Mesendoderm (in vitro differentiated cells): ENCODE data around the gene SLCO2B1.

Source experiments
- DNase-seq: peaks from one replicate; pipeline ENCODE4 v3.0.0; 2013
- H2AK5ac ChIP-seq: 2 replicates; pipeline ENCODE4 v1.6.1; 2013; ENCODE audit warnings: low read length, inconsistent platforms
- H2BK120ac ChIP-seq: 2 replicates; pipeline ENCODE4 v1.6.1; 2013; ENCODE audit warnings: low read depth, mild to moderate bottlenecking, low read length, moderate library complexity, mixed read lengths
- H2BK15ac ChIP-seq: replicated peaks from 2 replicates; pipeline ENCODE4 v1.6.1; 2013; ENCODE audit warnings: low read depth, mild to moderate bottlenecking, moderate library complexity
- H2BK5ac ChIP-seq: 2 replicates; pipeline ENCODE4 v1.6.1; 2013; ENCODE audit warnings: low read length, inconsistent platforms
- H3K18ac ChIP-seq: 2 replicates; pipeline ENCODE4 v1.6.1; 2013; ENCODE audit warnings: mild to moderate bottlenecking, low read length, mixed read lengths
- H3K23ac ChIP-seq: one replicate; pipeline ENCODE4 v1.6.1; 2013; ENCODE audit warnings: low read length
- H3K27ac ChIP-seq: 2 replicates; pipeline ENCODE4 v1.5.1; 2013; ENCODE audit warnings: low read depth, mild to moderate bottlenecking, inconsistent platforms, low read length, moderate library complexity
- H3K27me3 ChIP-seq: 2 replicates; pipeline ENCODE4 v1.6.1; 2013; ENCODE audit warnings: low read length, control low read depth, mild to moderate bottlenecking, inconsistent platforms; ENCODE audit not compliant: insufficient read depth, poor library complexity
- H3K36me3 ChIP-seq: 2 replicates; pipeline ENCODE4 v1.6.1; 2013; ENCODE audit warnings: low read length, inconsistent platforms; ENCODE audit not compliant: control insufficient read depth, insufficient read depth
- H3K4ac ChIP-seq: one replicate; pipeline ENCODE4 v1.6.1; 2013; ENCODE audit warnings: low read depth, mild to moderate bottlenecking, low read length, moderate library complexity
- H3K4me1 ChIP-seq: 2 replicates; pipeline ENCODE4 v1.6.1; 2013; ENCODE audit warnings: low read depth, low read length, inconsistent platforms; ENCODE audit not compliant: control insufficient read depth
- H3K4me2 ChIP-seq: 2 replicates; pipeline ENCODE4 v1.6.1; 2013; ENCODE audit warnings: low read length
- H3K4me3 ChIP-seq: 2 replicates; pipeline ENCODE4 v1.5.1; 2013; ENCODE audit warnings: mild to moderate bottlenecking, low read length
- H3K56ac ChIP-seq: one replicate; pipeline ENCODE4 v1.6.1; 2013; ENCODE audit warnings: low read length
- H3K79me1 ChIP-seq: 2 replicates; pipeline ENCODE4 v1.6.1; 2013; ENCODE audit warnings: low read length, inconsistent platforms
- H3K79me2 ChIP-seq: 2 replicates; pipeline ENCODE4 v1.6.1; 2013; ENCODE audit warnings: mild to moderate bottlenecking, low read length; ENCODE audit not compliant: control insufficient read depth, insufficient read depth
- H3K9ac ChIP-seq: 2 replicates; pipeline ENCODE4 v1.6.1; 2013; ENCODE audit warnings: low read length, inconsistent platforms
- H4K5ac ChIP-seq: one replicate; pipeline ENCODE4 v1.6.1; 2013; ENCODE audit warnings: low read length
- H4K8ac ChIP-seq: one replicate; pipeline ENCODE4 v1.6.1; 2013; ENCODE audit warnings: low read depth, mild to moderate bottlenecking, control low read depth, low read length, moderate library complexity
- WGBS: extraction: QIAGEN DNeasy Blood & Tissue Kit; methylation state at CpG from one replicate; pipeline ENCODE4 v1.1.7; 2013; ENCODE audit warnings: low lambda C conversion rate, missing lambda C conversion rate; ENCODE audit not compliant: insufficient coverage; ENCODE audit errors: extremely low coverage; 5-methylcytosine and 5-hydroxymethylcytosine counted together

Gene SLCO2B1

DNA sequence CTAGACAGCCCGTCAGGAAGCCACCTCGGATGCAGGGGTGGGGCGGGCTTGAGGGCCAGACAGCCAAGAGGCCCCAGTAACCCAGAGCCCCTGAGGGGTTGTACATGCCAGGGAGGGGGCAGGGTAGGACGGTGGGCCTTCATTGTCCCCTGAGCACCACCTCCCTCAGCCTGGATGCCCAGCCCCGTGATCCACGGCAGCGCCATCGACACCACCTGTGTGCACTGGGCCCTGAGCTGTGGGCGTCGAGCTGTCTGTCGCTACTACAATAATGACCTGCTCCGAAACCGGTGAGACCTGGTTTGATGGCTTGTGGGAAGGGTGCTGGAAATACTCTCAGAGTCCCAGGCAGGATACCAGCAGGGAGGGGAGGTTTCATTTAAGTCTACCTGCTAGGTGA is 52.2 kb downstream of the SLCO2B1 start:
- Histone ChIP-seq H3K4me2 (no peak overlapping the region), H2BK120ac (no peak overlapping the region), H3K79me1 (no peaks in the 10 kb centered on the region), H4K8ac (no peak overlapping the region), H3K9ac (no peak overlapping the region), H3K56ac (no peak overlapping the region), H2AK5ac (no peak overlapping the region), H3K27ac (no peak overlapping the region), H3K18ac (no peak overlapping the region), H3K79me2 (no peaks in the 10 kb centered on the region), H3K27me3 (no peaks in the 10 kb centered on the region), H3K4me1 (peaks cover 11% of the 10 kb centered on the region), H4K5ac (no peak overlapping the region), H3K36me3 (no peaks in the 10 kb centered on the region), H3K4ac (no peak overlapping the region), H3K4me3 (no peak overlapping the region), H2BK15ac (no peak overlapping the region), H2BK5ac (no peak overlapping the region), H3K23ac (no peak overlapping the region)
- no CpG with 5 or more reads among the region's 13 CpGs for WGBS
- DNase-seq, result peak; percentile 16

- no peak overlapping the region for H3K4me3 ChIP-seq
- H3K4ac ChIP-seq, result no peak overlapping the region
- H3K9ac ChIP-seq, result no peak overlapping the region
- no peaks in the 10 kb centered on the region for H3K79me1 ChIP-seq
- no peak overlapping the region for H3K4me2 ChIP-seq
- H3K27ac ChIP-seq, result no peak overlapping the region
- no peaks in the 10 kb centered on the region for H3K79me2 ChIP-seq
- no peak overlapping the region for H4K8ac ChIP-seq
- H4K5ac ChIP-seq, result no peak overlapping the region
- no peak overlapping the region for H3K23ac ChIP-seq
- no peak for DNase-seq
- H3K18ac ChIP-seq, result no peak overlapping the region
- no peaks in the 10 kb centered on the region for H3K27me3 ChIP-seq
- no peak overlapping the region for H2BK120ac ChIP-seq
- no peak overlapping the region for H3K56ac ChIP-seq
- H2AK5ac ChIP-seq, result no peak overlapping the region
- no peak overlapping the region for H2BK5ac ChIP-seq
- no CpG with 5 or more reads among the region's 2 CpGs for WGBS
- no peak overlapping the region for H2BK15ac ChIP-seq
- peaks cover 11% of the 10 kb centered on the region for H3K4me1 ChIP-seq
- H3K36me3 ChIP-seq, result no peaks in the 10 kb centered on the region
These were observed 52.7 kb downstream of the SLCO2B1 start for GRCh38 chr11:75203641-75204011.

GRCh38 chr11:75204012-75204674 is 53.2 kb downstream of the SLCO2B1 start:
- Histone ChIP-seq H3K23ac (no peak overlapping the region), H3K27ac (no peak overlapping the region), H3K18ac (no peak overlapping the region), H3K4me3 (no peak overlapping the region), H3K79me1 (no peaks in the 10 kb centered on the region), H4K5ac (no peak overlapping the region), H3K36me3 (no peaks in the 10 kb centered on the region), H3K4me1 (peaks cover 11% of the 10 kb centered on the region), H2BK5ac (no peak overlapping the region), H3K56ac (no peak overlapping the region), H2BK120ac (no peak overlapping the region), H3K27me3 (no peaks in the 10 kb centered on the region), H3K79me2 (no peaks in the 10 kb centered on the region), H3K4ac (no peak overlapping the region), H3K9ac (no peak overlapping the region), H4K8ac (no peak overlapping the region), H2BK15ac (no peak overlapping the region), H2AK5ac (no peak overlapping the region), H3K4me2 (no peak overlapping the region)
- no CpG with 5 or more reads among the region's 10 CpGs for WGBS
- DNase-seq, result no peak

DNA sequence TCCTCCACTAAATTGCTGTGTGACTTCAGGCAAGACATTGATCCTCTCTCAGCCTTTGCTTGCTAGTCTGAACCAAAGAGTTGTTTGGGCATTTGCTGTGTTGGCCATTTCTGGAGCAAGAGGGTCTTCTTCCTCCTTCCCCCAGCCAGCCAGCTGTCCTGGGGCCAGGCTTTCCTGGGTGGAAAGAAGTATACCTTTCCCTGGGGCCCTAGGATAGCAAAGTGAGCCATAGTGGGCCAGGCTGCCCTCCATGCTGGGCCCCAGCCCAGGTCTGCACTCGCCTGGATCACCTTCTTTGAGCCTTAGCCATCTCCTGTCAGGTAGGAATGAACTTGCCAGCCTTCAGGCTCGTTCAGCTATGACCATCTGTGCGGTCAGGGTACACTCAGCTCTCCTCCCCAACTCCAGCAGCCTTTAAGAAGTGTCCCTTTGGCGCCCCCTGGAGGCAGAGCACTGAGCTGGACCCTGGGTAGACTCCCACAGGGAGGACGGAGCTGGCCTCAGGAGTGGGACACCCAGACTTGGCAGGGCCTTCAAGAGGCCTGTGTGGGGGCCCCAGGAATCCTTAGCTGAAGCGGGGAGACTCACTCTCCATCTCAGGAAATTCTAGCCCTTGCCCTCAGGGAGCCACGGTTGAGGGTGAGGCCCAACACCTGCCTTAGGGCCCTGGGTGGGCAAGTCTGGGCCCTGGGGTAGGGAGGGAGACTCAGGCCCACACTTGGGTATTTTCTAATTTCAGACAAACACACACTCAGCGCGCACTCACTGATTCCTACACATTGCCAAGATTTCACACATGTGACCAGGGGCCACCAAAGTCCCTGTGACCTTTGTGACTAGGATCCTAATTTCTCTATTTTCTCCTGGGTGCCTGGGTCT is 54.0 kb downstream of the SLCO2B1 start:
- Histone ChIP-seq H3K27me3 (no peaks in the 10 kb centered on the region), H4K8ac (no peak overlapping the region), H3K27ac (no peak overlapping the region), H3K4me1 (peaks cover 11% of the 10 kb centered on the region), H2BK15ac (no peak overlapping the region), H3K23ac (no peak overlapping the region), H2BK5ac (no peak overlapping the region), H3K79me2 (no peaks in the 10 kb centered on the region), H3K79me1 (no peaks in the 10 kb centered on the region), H3K56ac (no peak overlapping the region), H3K18ac (no peak overlapping the region), H3K4ac (no peak overlapping the region), H4K5ac (no peak overlapping the region), H3K4me3 (no peak overlapping the region), H3K4me2 (no peak overlapping the region), H3K36me3 (no peaks in the 10 kb centered on the region), H2AK5ac (no peak overlapping the region), H3K9ac (no peak overlapping the region), H2BK120ac (no peak overlapping the region)
- peak; percentile 87 for DNase-seq
- no CpG with 5 or more reads among the region's 9 CpGs for WGBS

- H3K27ac ChIP-seq, result no peak overlapping the region
- WGBS, result no CpG with 5 or more reads among the region's 5 CpGs
- no peak for DNase-seq
These were observed 54.7 kb downstream of the SLCO2B1 start for GRCh38 chr11:75205564-75206020.

More at GRCh38 chr11:75205564-75206020, 54.7 kb downstream of the SLCO2B1 start:
- Histone ChIP-seq H2BK120ac (no peak overlapping the region), H3K18ac (no peak overlapping the region), H3K27me3 (no peaks in the 10 kb centered on the region), H3K4me1 (peaks cover 11% of the 10 kb centered on the region), H4K8ac (no peak overlapping the region), H3K4me3 (no peak overlapping the region), H3K79me1 (no peaks in the 10 kb centered on the region), H3K23ac (no peak overlapping the region), H2BK5ac (no peak overlapping the region), H3K36me3 (no peaks in the 10 kb centered on the region), H3K9ac (no peak overlapping the region), H3K4ac (no peak overlapping the region), H3K56ac (no peak overlapping the region), H4K5ac (no peak overlapping the region), H3K79me2 (no peaks in the 10 kb centered on the region), H3K4me2 (no peak overlapping the region), H2AK5ac (no peak overlapping the region), H2BK15ac (no peak overlapping the region)
